ENCODE data around the gene FAM174C. TPM values are rescaled to one million over a fixed set of nuclear protein-coding genes. Genes with fewer than 3 reads are reported as not detected.
A peak's percentile ranks its signal among the peaks of the same experiment; 100 is the strongest.

FAM174C gene
- total RNA-seq, 1 experiment from 2014 or later = 59.4 TPM

- TF ChIP-seq FOXJ3 (CRISPR knock-in tag; IDR thresholded peaks at IDR 0.05; ENCODE audit: borderline replicate concordance) (no peak), ZNF317 (CRISPR knock-in tag; IDR thresholded peaks at IDR 0.05; ENCODE audit: borderline replicate concordance, low read depth) (no peak), NR3C1 (CRISPR knock-in tag; conservative IDR thresholded peaks at IDR 0.05; ENCODE audit: low read depth) (no peak), JAZF1 (CRISPR knock-in tag; IDR thresholded peaks at IDR 0.05) (no peak), KAT7 (CRISPR knock-in tag; IDR thresholded peaks at IDR 0.05; ENCODE audit: borderline replicate concordance) (no peak), ETV6 (CRISPR knock-in tag; IDR thresholded peaks at IDR 0.05) (no peak)
These were observed 16.6 kb downstream of the FAM174C start (continued) for GRCh38 chr19:1291761-1292418.

- H3K27ac Mint-ChIP-seq = no peak overlapping the region
- no peak for DNase-seq (ENCODE audit: low spot score)
- POLR2A ChIA-PET = no interaction called here
These were observed 17.3 kb downstream of the FAM174C start for GRCh38 chr19:1292419-1293151.

GRCh38 chr19:1293782-1294604 is 18.7 kb downstream of the FAM174C start:
- Mint-ChIP-seq H3K27ac (no peak overlapping the region), H3K27me3 (ENCODE audit: low read depth) (peaks cover 8% of the 10 kb centered on the region), H3K4me3 (peak overlapping the region; percentile 59; the same call in 1 of the 2 replicates), H3K4me1 (peaks cover 3% of the 10 kb centered on the region; the same call in 1 of the 2 replicates), H3K9me3 (no peaks in the 10 kb centered on the region), H3K36me3 (no peaks in the 10 kb centered on the region)
- ATAC-seq (no peak), DNase-seq (ENCODE audit: low spot score) (no peak)
- POLR2A ChIA-PET = interaction anchor here (0.7 kb wide), 1 partner anchor 293 kb away, joined by 4 read pairs; no protein-coding TSS in a partner anchor
- CTCF ChIA-PET = no interaction called here
- TF ChIP-seq ZNF232 (CRISPR knock-in tag; IDR thresholded peaks at IDR 0.05) (no peak), CBFB (CRISPR knock-in tag; IDR thresholded peaks at IDR 0.05; ENCODE audit: low read depth) (no peak), SP1 (CRISPR knock-in tag; conservative IDR thresholded peaks at IDR 0.05) (no peak), ATF6 (CRISPR knock-in tag; IDR thresholded peaks at IDR 0.05) (no peak), ETV6 (CRISPR knock-in tag; IDR thresholded peaks at IDR 0.05) (no peak), ESRRA (CRISPR knock-in tag; IDR thresholded peaks at IDR 0.05; ENCODE audit: borderline replicate concordance) (no peak), FOXJ3 (CRISPR knock-in tag; IDR thresholded peaks at IDR 0.05; ENCODE audit: borderline replicate concordance) (no peak), MAX (CRISPR knock-in tag; IDR thresholded peaks at IDR 0.05) (no peak), ZBTB43 (CRISPR knock-in tag; IDR thresholded peaks at IDR 0.05) (no peak), ZNF425 (CRISPR knock-in tag; conservative IDR thresholded peaks at IDR 0.05) (no peak), USF2 (CRISPR knock-in tag; IDR thresholded peaks at IDR 0.05) (no peak), TEAD4 (CRISPR knock-in tag; IDR thresholded peaks at IDR 0.05) (no peak)

More at GRCh38 chr19:1292419-1293151, 17.3 kb downstream of the FAM174C start:
- no peak for ATAC-seq
- H3K4me3 Mint-ChIP-seq = no peak overlapping the region
- H3K4me1 Mint-ChIP-seq = peaks cover 3% of the 10 kb centered on the region; the same call in 1 of the 2 replicates
- H3K27me3 Mint-ChIP-seq (ENCODE audit: low read depth) = peaks cover 8% of the 10 kb centered on the region
- H3K36me3 Mint-ChIP-seq = no peaks in the 10 kb centered on the region
- CTCF ChIA-PET = no interaction called here
- TF ChIP-seq ZNF281 (CRISPR knock-in tag; IDR thresholded peaks at IDR 0.05) = no peak
- TF ChIP-seq ETV6 (CRISPR knock-in tag; IDR thresholded peaks at IDR 0.05) = no peak
- no peaks in the 10 kb centered on the region for H3K9me3 Mint-ChIP-seq

Data from WTC11 (cell line).